OCI-LY1 (cell line): Measurements from ENCODE around the gene CPPED1.

Source experiments
- H2AFZ ChIP-seq: fragments of 200-600 bp; sonication (generic), shearing (Covaris generic); 2 replicates; pipeline ENCODE4 v1.6.0; 2014; ENCODE audit warnings: antibody characterized with exemption, mild to moderate bottlenecking, low read length
- H3F3A ChIP-seq: fragments of 200-600 bp; sonication (generic), shearing (Covaris generic); 2 replicates; pipeline ENCODE4 v1.6.0; 2014; ENCODE audit warnings: mild to moderate bottlenecking, antibody characterized with exemption, low read length, moderate library complexity; ENCODE audit not compliant: insufficient read depth
- H3K27ac ChIP-seq: fragments of 200-600 bp; sonication (generic); 2 replicates; pipeline ENCODE4 v1.5.1; 2014; ENCODE audit warnings: low read length, mixed run types, mild to moderate bottlenecking, low read depth; ENCODE audit not compliant: poor library complexity, severe bottlenecking
- H3K27me3 ChIP-seq: fragments of 200-600 bp; sonication (generic); 2 replicates; pipeline ENCODE4 v1.6.0; 2014; ENCODE audit warnings: antibody characterized with exemption, mild to moderate bottlenecking, low read length, moderate library complexity; ENCODE audit not compliant: insufficient read depth
- H3K36me3 ChIP-seq: fragments of 200-600 bp; sonication (generic); 2 replicates; pipeline ENCODE4 v1.6.1; 2014; ENCODE audit warnings: mild to moderate bottlenecking, antibody characterized with exemption, low read length, moderate library complexity, mixed read lengths; ENCODE audit not compliant: insufficient read depth
- H3K4me1 ChIP-seq: fragments of 200-600 bp; sonication (generic); 2 replicates; pipeline ENCODE4 v1.5.1; 2014; ENCODE audit warnings: mild to moderate bottlenecking, low read length, moderate library complexity; ENCODE audit not compliant: insufficient read depth, severe bottlenecking
- H3K4me2 ChIP-seq: fragments of 200-600 bp; sonication (generic), shearing (Covaris generic); 2 replicates; pipeline ENCODE4 v1.6.1; 2014; ENCODE audit warnings: low read length
- H3K4me3 ChIP-seq: fragments of 200-600 bp; sonication (generic); 2 replicates; pipeline ENCODE4 v1.5.1; 2014; ENCODE audit warnings: low read length, low read depth, mild to moderate bottlenecking, mixed read lengths; ENCODE audit not compliant: poor library complexity, severe bottlenecking
- H3K79me2 ChIP-seq: fragments of 200-600 bp; shearing (Covaris generic); 2 replicates; pipeline ENCODE4 v1.6.1; 2016; ENCODE audit warnings: mixed run types, low read length, mixed read lengths; ENCODE audit not compliant: insufficient read depth
- H3K9ac ChIP-seq: fragments of 200-600 bp; sonication (generic), shearing (Covaris generic); 2 replicates; pipeline ENCODE4 v1.6.1; 2014; ENCODE audit warnings: mild to moderate bottlenecking, low read length, mixed read lengths
- H3K9me2 ChIP-seq: fragments of 200-600 bp; sonication (generic), shearing (Covaris generic); 2 replicates; pipeline ENCODE4 v1.6.1; 2014; ENCODE audit warnings: low read depth, mild to moderate bottlenecking, low read length, mixed read lengths
- H3K9me3 ChIP-seq: fragments of 200-600 bp; shearing (Covaris generic); 2 replicates; pipeline ENCODE4 v1.6.1; 2014; ENCODE audit warnings: low read length, mixed read lengths
- H4K20me1 ChIP-seq: fragments of 200-600 bp; sonication (generic), shearing (Covaris generic); 2 replicates; pipeline ENCODE4 v1.6.0; 2016; ENCODE audit warnings: mild to moderate bottlenecking, low read length; ENCODE audit not compliant: insufficient read depth
- EZH2 ChIP-seq: fragments of 200-600 bp; sonication (generic), shearing (Covaris generic); IDR thresholded peaks from 2 replicates; pipeline ENCODE4 v1.8.0; 2017; ENCODE audit warnings: borderline replicate concordance, mixed run types, mild to moderate bottlenecking, antibody characterized with exemption, low read length, moderate library complexity, mixed read lengths
- TF ChIP-seq, protein P1 (sequence below): fragments of 200-600 bp; sonication (generic), shearing (Covaris generic); IDR thresholded peaks from 2 replicates; pipeline ENCODE4 v1.5.1; 2017; ENCODE audit warnings: mild to moderate bottlenecking, antibody characterized with exemption, low read length, moderate library complexity, mixed read lengths

The CPPED1 gene

DNA sequence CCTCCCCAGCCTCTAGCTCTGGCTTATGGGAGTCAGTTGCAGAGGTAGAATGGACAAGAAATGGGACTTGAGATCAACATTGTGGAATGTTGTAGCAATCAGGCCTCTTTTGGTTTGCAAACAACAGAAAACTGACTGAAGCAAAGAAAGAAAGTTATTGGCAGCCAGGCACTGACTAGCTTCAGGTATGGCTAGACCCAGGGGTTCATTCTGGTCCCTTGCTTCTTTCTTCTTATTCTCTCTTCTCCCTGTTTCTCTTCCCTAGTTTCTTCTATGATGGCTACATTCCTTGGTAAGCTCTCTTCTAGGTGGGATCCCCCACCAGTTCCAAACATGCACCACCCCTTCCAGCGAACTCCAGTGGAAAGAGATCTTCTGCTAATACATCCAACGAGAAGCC, 154.3 kb downstream of the CPPED1 start:
- Histone ChIP-seq H3K4me2 (no peak overlapping the region), H3K79me2 (no peaks in the 10 kb centered on the region), H3K27ac (no peak overlapping the region), H3K27me3 (no peaks in the 10 kb centered on the region; the same call in 1 of the 2 replicates), H3K36me3 (no peaks in the 10 kb centered on the region), H3K9me2 (no peaks in the 10 kb centered on the region), H3K9ac (no peak overlapping the region), H3K4me1 (no peaks in the 10 kb centered on the region), H2AFZ (no peak overlapping the region), H3K4me3 (no peak overlapping the region), H3K9me3 (no peaks in the 10 kb centered on the region), H3F3A (no peaks in the 10 kb centered on the region), H4K20me1 (no peaks in the 10 kb centered on the region)
- TF ChIP-seq, protein P1, sequence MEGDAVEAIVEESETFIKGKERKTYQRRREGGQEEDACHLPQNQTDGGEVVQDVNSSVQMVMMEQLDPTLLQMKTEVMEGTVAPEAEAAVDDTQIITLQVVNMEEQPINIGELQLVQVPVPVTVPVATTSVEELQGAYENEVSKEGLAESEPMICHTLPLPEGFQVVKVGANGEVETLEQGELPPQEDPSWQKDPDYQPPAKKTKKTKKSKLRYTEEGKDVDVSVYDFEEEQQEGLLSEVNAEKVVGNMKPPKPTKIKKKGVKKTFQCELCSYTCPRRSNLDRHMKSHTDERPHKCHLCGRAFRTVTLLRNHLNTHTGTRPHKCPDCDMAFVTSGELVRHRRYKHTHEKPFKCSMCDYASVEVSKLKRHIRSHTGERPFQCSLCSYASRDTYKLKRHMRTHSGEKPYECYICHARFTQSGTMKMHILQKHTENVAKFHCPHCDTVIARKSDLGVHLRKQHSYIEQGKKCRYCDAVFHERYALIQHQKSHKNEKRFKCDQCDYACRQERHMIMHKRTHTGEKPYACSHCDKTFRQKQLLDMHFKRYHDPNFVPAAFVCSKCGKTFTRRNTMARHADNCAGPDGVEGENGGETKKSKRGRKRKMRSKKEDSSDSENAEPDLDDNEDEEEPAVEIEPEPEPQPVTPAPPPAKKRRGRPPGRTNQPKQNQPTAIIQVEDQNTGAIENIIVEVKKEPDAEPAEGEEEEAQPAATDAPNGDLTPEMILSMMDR: no peak
- no peak for TF ChIP-seq EZH2

DNA sequence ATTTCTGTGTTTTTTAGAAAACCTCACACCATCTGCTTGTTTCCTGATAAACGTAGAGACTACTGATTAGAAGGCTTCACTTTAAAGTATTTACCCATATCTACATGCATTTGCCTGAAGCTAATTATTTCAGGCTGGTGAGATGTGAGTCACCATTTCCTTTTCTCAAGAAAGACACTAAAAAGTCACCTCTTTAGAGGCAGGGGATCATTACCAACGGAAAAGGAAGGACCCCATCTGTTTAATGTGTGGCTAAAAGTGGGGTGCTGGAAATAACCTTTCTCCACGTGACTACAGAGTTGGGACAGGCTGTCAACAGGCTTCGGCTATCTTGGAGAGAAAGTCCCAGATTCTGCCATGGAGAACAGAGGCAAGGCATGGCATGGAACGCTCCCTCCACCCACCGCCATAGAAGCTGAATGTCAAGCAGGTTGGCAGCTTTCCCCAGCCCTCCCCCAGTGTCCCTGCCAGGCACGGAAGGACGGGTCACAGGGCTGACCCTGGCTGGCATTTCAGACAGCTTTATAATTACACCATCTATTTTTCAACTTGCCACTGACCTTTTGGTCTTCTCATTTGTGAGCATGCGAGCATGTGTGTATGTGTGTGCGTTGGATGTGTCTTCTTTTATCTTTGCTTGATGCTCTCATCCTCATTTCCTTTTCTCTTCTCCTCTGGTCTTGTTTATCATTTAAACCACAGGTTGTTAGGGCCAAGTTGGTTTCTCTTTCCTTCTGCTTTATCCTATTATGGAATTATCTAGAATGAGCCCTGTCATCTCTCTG, 157.0 kb downstream of the CPPED1 start:
- H3K79me2 ChIP-seq: no peaks in the 10 kb centered on the region
- H3K4me2 ChIP-seq: no peak overlapping the region
- H3K27me3 ChIP-seq: no peaks in the 10 kb centered on the region
- no peaks in the 10 kb centered on the region for H3K9me3 ChIP-seq
- no peak overlapping the region for H3K4me3 ChIP-seq
- H2AFZ ChIP-seq: no peak overlapping the region
- H3K27ac ChIP-seq: no peak overlapping the region
- H4K20me1 ChIP-seq: no peaks in the 10 kb centered on the region
- no peak for TF ChIP-seq EZH2
- TF ChIP-seq, protein P1: no peak
- no peaks in the 10 kb centered on the region for H3F3A ChIP-seq
- no peaks in the 10 kb centered on the region for H3K4me1 ChIP-seq
- H3K36me3 ChIP-seq: no peaks in the 10 kb centered on the region
- no peak overlapping the region for H3K9ac ChIP-seq
- no peaks in the 10 kb centered on the region for H3K9me2 ChIP-seq

DNA sequence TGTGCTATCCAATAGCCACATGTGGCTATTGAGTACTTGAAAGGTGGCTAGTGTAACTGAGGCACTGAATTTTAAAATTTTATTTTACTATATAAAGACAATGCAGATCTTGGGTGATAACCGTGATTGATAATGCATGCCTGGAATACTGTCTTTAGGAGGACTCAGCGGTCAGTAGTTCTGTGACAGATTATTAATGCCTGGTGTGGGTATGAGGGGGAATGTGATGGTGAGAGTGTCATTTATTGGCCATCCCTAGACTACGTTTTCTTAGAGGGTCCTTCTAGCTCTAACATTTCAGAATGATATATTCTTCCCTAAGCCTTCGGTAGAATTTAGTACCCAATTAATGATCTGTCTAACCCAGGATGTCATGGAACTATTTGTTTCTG, 157.6 kb downstream of the CPPED1 start:
- Histone ChIP-seq H3K4me3 (no peak overlapping the region), H3K79me2 (no peaks in the 10 kb centered on the region), H3K4me1 (no peaks in the 10 kb centered on the region), H3K9ac (no peak overlapping the region), H3K27ac (no peak overlapping the region), H3K27me3 (no peaks in the 10 kb centered on the region), H3K9me3 (no peaks in the 10 kb centered on the region), H3K9me2 (no peaks in the 10 kb centered on the region), H3F3A (no peaks in the 10 kb centered on the region), H3K4me2 (no peak overlapping the region), H3K36me3 (no peaks in the 10 kb centered on the region), H2AFZ (no peak overlapping the region), H4K20me1 (no peaks in the 10 kb centered on the region)
- no peak for TF ChIP-seq EZH2
- TF ChIP-seq, protein P1: no peak
